Activated CD4-positive, alpha-beta T cell treated with anti-CD3 and anti-CD28 coated beads, Interleukin-2, amount 10 ng/mL, durations not matched to agents 24 days and 14 days (primary cell): ENCODE results near the gene LDB1. TPM values are rescaled to one million over a fixed set of nuclear protein-coding genes. Genes with fewer than 3 reads are reported as not detected.

Experiments used
- DNase-seq: peaks from one replicate; pipeline ENCODE4 v3.0.0; 2022
- H3K27ac Mint-ChIP-seq: one replicate; pipeline ENCODE4 v1.8.0; 2022; ENCODE audit warnings: mild to moderate bottlenecking, mixed read lengths
- H3K27me3 Mint-ChIP-seq: one replicate; pipeline ENCODE4 v1.8.0; 2022; ENCODE audit warnings: mixed read lengths
- H3K36me3 Mint-ChIP-seq: one replicate; pipeline ENCODE4 v1.8.0; 2022; ENCODE audit warnings: low read depth, mild to moderate bottlenecking, mixed read lengths
- H3K4me1 Mint-ChIP-seq: one replicate; pipeline ENCODE4 v1.8.0; 2021; ENCODE audit warnings: mixed read lengths
- H3K4me3 Mint-ChIP-seq: one replicate; pipeline ENCODE4 v1.8.0; 2022; ENCODE audit warnings: mild to moderate bottlenecking, moderate library complexity, mixed read lengths
- H3K9me3 Mint-ChIP-seq: one replicate; pipeline ENCODE4 v1.8.0; 2021; ENCODE audit warnings: mixed read lengths
- intact Hi-C: fragments of 100-400 bp; cut with micrococcal nuclease; formaldehyde crosslinking; loops from one replicate; pipeline ENCODE4 v1.15.1; 2023
- total RNA-seq: library from RNA; stranded (reverse); gene quantifications from 2 replicates; pipeline ENCODE4 v1.2.3, GENCODE V29; 2022

LDB1 gene
- total RNA-seq, 1 donor from 2014 or later: 78.2 TPM

DNA sequence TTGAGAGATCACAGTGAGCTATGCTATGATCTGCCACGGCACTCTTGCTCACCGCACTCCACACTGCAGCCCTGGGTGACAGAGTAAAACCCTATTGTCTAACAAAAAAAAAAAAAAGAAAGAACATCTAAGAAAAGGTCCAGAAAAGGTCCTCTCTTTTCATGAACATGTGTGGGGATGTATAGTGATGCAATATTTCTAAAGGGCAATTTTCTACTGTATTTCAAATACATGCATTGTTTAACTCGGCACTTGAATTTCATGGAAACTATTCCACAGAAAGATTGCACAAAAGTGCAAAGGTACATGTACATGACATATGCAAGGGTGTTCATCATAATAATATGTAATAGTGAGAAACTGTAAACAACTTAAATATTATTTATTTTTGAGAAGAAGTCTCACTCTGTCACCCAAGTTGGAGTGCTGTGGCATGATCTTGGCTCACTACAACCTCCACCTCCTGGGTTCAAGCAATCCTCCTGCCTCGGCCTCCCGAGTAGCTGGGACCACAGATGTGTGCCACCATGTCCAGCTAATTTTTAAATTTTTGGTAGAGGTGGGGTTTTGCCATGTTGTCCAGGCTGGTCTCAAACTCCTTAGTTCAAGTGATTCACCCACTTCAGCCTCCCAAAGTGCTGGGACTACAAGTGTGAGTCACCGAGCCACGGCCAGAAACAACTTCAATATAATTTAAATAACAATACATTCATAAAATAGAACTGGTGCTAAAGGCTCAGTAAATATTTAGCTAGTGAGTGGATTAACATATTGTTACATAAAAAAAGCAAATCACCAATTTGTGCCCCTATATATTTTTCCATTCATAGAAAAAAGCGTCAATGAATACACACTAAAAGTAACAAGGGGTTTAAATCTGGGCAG, 11.4 kb upstream of the LDB1 start:
- Mint-ChIP-seq H3K27ac (no peak overlapping the region), H3K36me3 (peaks cover 25% of the 10 kb centered on the region), H3K4me1 (peaks cover 29% of the 10 kb centered on the region), H3K9me3 (no peaks in the 10 kb centered on the region), H3K27me3 (no peaks in the 10 kb centered on the region), H3K4me3 (no peak overlapping the region)
- intact Hi-C loops: loop anchor here (1.0 to 5.0 kb wide), 9 partner anchors 12 to 371 kb away; partner anchors contain the start of genes ACTR1A, ARMH3, GBF1 and HPS6
- DNase-seq: no peak

DNA sequence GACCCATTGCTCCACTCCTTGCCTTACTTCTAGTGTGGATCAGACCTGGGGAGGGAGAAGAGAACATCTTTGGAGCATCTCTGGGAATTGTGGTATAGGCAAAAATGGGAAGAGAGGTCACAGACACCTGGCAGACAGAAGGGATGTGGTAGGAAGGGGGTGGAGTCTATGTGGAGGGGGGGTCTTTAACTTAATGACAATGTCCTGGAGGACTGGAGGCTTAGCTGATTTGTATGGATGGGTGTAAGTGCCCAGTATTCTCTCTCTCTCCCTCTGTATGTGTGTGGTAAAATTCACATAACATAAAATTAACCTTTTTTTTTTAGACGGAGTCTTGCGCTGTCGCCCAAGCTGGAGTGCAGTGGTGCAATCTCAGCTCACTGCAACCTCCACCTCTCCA, 3.1 kb upstream of the LDB1 start:
- intact Hi-C loops: no loop called here
- peaks cover 24% of the 10 kb centered on the region for H3K4me1 Mint-ChIP-seq
- H3K27ac Mint-ChIP-seq: no peak overlapping the region
- H3K9me3 Mint-ChIP-seq: no peaks in the 10 kb centered on the region
- DNase-seq: no peak
- H3K27me3 Mint-ChIP-seq: no peaks in the 10 kb centered on the region
- H3K36me3 Mint-ChIP-seq: peaks cover 3% of the 10 kb centered on the region
- H3K4me3 Mint-ChIP-seq: no peak overlapping the region

DNA sequence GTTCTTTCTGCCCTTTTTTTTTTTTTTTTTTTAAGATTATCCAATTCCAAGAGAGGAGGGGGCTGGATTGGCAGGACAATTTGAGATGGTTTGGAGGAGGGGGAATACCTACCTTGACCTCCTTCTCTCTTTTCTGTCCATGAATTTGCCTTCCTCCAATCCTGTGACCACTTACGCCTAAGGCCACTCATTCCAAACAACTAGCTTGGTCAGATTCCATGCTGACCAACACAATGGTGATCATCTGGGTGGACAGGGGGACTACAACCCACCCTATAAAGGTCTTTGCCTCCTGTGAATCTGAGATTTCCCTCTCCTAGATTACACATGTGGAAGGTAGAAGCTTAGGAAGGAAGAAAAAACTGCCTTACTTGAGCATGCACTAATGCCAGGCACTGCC, 2.3 kb upstream of the LDB1 start:
- Mint-ChIP-seq H3K27ac (no peak overlapping the region), H3K9me3 (no peaks in the 10 kb centered on the region), H3K36me3 (peaks cover 5% of the 10 kb centered on the region), H3K4me3 (no peak overlapping the region), H3K27me3 (no peaks in the 10 kb centered on the region), H3K4me1 (peaks cover 31% of the 10 kb centered on the region)
- no peak for DNase-seq
- intact Hi-C loops: no loop called here

DNA sequence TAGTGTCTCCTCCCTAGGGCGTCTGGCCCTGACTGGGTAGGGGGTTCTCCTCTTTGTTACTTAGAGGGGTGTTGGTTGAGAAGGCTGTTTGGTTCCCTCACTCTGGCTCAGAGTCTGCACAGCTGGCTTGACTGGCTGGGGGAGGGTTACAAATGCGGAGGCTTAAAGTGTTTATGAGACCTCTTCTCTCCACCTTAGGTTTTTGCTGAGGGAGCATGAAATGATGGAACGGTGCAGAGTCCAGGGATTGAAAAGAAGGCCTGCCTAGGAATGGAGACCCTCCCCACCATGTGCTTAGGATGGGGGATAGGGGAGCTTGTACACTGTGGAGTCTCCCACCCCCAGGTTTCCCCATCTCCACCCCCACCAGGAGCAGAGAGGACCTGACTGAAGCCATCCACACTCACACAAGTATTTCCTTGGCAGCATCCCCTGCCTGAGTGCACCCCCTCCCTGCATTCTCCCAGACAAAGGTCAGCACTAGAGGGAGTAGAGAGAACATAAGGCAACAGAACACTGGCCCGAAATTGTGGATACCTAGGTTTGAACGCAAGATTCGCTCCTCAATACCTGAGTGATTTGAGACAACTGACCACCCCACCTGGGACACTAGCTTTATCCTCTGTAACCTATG, 1.7 kb upstream of the LDB1 start:
- Mint-ChIP-seq H3K4me1 (peaks cover 36% of the 10 kb centered on the region), H3K27me3 (no peaks in the 10 kb centered on the region), H3K9me3 (no peaks in the 10 kb centered on the region), H3K4me3 (peak overlapping the region; percentile 94), H3K27ac (peak overlapping the region; percentile 88), H3K36me3 (peaks cover 5% of the 10 kb centered on the region)
- DNase-seq: no peak
- intact Hi-C loops: loop anchor here (2.0 kb wide), 1 partner anchor 57 kb away; the partner anchor contains the start of gene HPS6

DNA sequence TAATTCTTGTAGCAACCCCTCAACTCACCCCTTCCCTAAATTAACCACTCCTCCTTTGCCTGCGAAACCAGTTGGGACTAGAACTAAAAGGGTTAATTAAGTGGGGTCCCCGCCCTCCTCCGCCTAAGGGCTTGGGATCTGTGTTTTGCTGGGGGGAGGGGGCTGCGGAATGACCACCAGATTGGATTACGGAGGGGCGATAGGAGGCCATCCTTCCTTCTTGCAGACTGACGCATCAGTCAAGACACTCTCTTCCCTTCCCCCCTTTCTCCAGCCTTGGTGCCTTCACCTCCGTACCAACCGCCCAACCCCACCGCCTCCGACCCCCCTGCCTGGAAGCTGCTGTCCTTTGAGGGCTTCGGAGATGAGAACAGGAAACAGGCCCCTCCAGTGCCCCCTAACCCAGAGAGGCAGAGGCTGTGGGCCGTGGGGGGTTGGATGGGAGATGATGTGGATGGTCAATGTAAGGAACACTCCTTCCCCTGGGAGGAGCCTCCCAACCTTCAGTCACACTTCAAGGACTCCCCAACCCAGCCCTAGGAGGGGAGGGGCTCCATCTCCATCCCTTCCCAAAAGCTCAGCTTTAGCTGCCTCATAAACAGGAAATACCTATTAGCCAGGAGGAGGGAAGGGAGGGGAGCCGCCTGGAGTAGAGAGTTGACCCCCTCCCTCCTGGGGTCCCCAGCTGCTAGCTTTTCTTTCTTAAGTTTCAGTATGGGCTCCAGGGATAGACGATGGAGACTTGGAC, 997 bp upstream of the LDB1 start:
- intact Hi-C loops: loop anchor here (2.0 kb wide), 1 partner anchor 56 kb away; the partner anchor contains the start of gene HPS6

DNA sequence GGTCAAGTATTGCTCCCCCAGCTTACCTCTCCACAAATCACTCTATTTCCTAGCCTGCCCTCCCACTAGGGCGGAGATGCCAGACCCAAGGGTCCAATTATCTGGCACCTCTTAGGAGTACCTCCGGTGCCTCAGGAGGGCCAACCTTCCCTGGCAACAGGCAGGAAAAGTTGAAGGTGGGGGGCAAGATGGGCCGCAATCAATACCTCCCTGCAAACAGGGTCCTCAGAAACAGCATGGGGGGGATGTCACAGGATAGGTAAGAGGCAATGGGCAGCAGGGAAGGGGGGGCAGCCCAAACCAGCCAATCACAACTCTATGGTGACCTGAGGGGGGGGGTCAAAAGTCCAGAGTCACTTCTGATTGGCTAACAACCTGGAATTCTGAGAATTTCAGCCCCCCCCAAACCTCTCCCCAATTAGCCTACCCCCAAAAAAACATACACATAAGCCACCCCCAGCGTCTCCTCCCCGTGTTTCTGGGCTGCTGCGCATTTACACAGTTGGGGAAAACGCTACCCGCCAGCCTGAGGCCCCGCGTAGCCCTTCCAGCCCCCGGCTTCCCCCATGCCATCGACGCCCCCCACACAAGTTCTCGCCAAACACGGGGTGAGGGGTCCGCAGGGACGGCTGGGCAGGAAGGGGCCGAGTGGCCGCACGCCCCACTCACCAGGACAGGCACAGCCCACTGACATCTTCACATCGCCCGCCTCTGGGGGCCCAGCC, 589 bp downstream of the LDB1 start:
- H3K27ac Mint-ChIP-seq: peak overlapping the region; percentile 98
- H3K36me3 Mint-ChIP-seq: peaks cover 6% of the 10 kb centered on the region
- intact Hi-C loops: loop anchor here (1.0 to 2.0 kb wide), 3 partner anchors 13 to 383 kb away; partner anchors contain the start of genes ACTR1A and HPS6
- DNase-seq: peak; percentile 83
- no peaks in the 10 kb centered on the region for H3K27me3 Mint-ChIP-seq
- H3K9me3 Mint-ChIP-seq: no peaks in the 10 kb centered on the region
- peak overlapping the region; percentile 94 for H3K4me3 Mint-ChIP-seq
- H3K4me1 Mint-ChIP-seq: peaks cover 54% of the 10 kb centered on the region

More for the DNA sequence above, 997 bp upstream of the LDB1 start:
- peak overlapping the region; percentile 94 for H3K4me3 Mint-ChIP-seq
- H3K36me3 Mint-ChIP-seq: peaks cover 5% of the 10 kb centered on the region
- H3K4me1 Mint-ChIP-seq: peaks cover 42% of the 10 kb centered on the region
- H3K9me3 Mint-ChIP-seq: no peaks in the 10 kb centered on the region
- H3K27me3 Mint-ChIP-seq: no peaks in the 10 kb centered on the region
- peak overlapping the region; percentile 88 for H3K27ac Mint-ChIP-seq
- peak; percentile 64 for DNase-seq

DNA sequence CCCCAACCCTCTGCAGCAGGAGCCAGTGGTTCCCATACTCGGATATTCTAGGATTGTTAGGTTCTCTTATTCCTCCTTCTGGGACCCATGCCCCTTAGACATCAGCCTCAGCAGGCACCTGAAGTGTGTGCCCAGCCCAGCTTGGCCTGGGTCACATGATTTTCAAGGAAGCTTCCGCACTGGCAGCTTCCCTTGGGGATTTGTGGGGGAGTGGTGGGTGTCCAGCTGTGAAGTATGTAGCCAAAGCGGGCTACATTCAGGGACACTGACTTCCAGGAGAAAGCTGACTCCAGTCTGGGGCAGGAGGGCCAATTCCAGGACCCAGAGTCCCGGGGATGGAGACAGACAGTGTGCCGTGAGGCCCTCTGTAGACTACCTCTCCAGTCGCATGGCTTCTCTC, 1.3 kb downstream of the LDB1 start:
- peak overlapping the region; percentile 98 for H3K27ac Mint-ChIP-seq
- intact Hi-C loops: loop anchor here (1.0 kb wide), 3 partner anchors 13 to 383 kb away; partner anchors contain the start of genes ACTR1A and NOLC1
- peaks cover 54% of the 10 kb centered on the region for H3K4me1 Mint-ChIP-seq

DNA sequence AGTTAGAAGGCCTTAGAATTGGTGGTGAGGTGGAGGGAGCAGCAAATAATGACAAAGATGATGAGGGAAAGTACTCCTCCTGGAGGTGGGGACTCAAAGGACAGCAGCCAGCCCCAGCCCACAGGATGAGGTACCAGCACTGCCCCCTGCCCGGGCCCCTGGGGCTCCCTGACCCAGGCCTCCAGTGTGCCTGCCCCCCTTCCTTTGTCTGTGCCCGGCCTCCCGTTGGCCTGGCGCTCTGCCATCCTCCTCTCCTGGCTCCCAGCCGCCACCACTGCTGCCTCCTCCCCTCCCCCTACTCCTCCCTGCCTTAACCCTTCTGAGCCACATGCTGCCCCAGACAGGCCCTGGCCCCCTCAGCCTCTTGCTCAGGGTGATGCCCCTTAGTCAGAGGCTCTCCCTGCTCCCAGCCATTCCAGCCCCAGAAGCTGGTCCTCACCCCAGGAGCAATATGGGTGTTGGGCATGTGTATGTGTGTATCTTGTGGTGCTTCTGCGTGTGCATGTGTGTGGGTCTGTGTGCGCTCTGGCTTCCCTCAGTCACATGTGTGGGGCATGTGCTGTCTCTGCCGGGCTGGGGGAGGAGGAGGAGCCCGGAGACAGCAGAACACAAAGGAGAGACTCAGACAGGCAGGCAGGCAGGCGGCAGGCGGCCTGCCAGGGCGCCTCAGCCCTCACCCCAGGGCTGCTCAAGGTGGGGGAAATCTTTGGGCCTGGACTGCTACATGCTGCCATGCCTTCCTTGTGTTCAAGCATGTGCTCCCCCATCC, 2.6 kb downstream of the LDB1 start:
- Mint-ChIP-seq H3K9me3 (no peaks in the 10 kb centered on the region), H3K27ac (peak overlapping the region; percentile 98), H3K4me1 (peaks cover 65% of the 10 kb centered on the region), H3K27me3 (no peaks in the 10 kb centered on the region), H3K4me3 (peak overlapping the region; percentile 94), H3K36me3 (peaks cover 12% of the 10 kb centered on the region)
- intact Hi-C loops: loop anchor here (1.0 kb wide), 1 partner anchor 35 kb away; the partner anchor contains the start of gene NOLC1
- DNase-seq: peak; percentile 87

More for the DNA sequence above, 1.3 kb downstream of the LDB1 start:
- Mint-ChIP-seq H3K9me3 (no peaks in the 10 kb centered on the region), H3K27me3 (no peaks in the 10 kb centered on the region), H3K36me3 (peaks cover 6% of the 10 kb centered on the region), H3K4me3 (peak overlapping the region; percentile 94)
- peak; percentile 73 for DNase-seq

DNA sequence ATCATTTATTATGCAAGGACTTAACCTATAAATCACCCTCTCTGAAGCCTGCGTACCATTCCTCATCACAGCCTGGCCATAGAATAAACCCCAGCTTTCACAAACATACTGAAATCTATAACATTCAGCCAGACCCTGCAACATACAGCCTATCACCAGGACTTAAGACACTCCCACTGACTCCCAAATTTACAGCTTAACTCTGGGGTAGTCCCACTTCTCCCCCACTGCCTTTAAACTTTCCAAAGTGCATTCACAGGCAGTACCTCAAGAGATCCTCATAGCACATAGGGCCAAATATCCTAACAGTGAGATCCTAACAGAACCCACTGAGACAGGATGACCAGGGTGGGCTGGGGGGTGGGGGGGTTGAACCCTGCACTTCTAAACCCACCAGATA, 3.5 kb downstream of the LDB1 start:
- peak overlapping the region; percentile 94 for H3K4me3 Mint-ChIP-seq
- peaks cover 62% of the 10 kb centered on the region for H3K4me1 Mint-ChIP-seq
- H3K36me3 Mint-ChIP-seq: peaks cover 12% of the 10 kb centered on the region
- intact Hi-C loops: no loop called here
- no peaks in the 10 kb centered on the region for H3K9me3 Mint-ChIP-seq
- H3K27ac Mint-ChIP-seq: peak overlapping the region; percentile 98
- DNase-seq: no peak
- H3K27me3 Mint-ChIP-seq: no peaks in the 10 kb centered on the region

DNA sequence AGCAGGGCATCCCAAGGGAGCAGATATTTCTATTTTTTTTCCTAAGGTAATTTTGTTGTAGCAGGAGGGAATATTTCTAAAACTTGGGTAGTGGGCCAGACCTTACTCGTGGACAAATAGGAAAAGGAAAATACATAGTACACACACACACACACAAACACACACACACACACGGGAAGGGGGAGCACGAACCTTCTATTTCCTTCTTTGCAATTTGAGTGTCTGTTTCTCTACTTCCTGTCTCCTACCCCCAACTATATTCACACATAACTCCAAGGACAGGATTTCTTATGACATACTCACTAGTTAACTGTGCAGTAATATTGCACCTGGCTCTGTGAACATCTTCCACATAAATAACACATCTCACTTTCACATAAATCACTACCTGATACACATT, 4.4 kb downstream of the LDB1 start:
- H3K27ac Mint-ChIP-seq: peak overlapping the region; percentile 98
- H3K36me3 Mint-ChIP-seq: peaks cover 20% of the 10 kb centered on the region
- intact Hi-C loops: loop anchor here (1.0 kb wide), 2 partner anchors 17 to 59 kb away; partner anchors contain the start of gene ARMH3
- peaks cover 53% of the 10 kb centered on the region for H3K4me1 Mint-ChIP-seq
- H3K4me3 Mint-ChIP-seq: peak overlapping the region; percentile 94
- peak; percentile 65 for DNase-seq
- H3K27me3 Mint-ChIP-seq: no peaks in the 10 kb centered on the region
- no peaks in the 10 kb centered on the region for H3K9me3 Mint-ChIP-seq

DNA sequence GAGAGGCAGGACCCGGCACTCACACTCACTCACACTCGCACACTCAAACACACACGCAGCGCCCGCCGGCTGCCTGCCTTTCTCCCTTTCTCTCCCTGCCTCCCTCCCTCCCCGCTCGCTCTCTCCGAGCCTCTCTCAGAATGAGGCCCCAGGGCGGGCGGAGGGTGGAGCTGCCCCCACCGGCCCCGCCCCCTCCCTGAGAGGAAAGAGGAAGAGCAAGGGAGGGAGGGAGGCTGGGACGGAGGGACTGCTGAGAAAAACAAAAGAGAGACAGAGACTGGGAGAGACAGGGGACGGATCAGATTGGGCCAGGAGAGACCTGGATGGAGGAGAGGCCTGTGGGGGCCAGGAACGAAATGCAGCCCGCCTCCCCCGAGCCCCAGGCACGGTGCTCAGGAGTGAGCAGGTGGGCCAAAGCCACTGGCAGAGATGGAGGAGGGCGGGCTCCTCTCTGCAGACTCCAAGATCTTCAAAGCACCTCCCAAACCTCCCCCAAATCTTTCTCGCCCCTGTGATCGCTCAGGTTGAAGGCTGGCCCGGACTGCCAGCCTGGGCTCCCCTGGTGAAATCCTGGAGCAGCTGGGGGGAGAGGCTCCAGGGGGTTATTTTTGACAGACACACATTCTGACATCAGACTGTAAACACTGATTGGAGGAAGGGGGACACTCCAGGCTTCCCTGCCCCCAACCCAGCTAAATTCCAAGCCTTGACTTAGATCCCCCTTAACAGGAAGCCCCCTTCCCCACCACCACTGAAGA, 5.1 kb downstream of the LDB1 start:
- DNase-seq: peak; percentile 94
- Mint-ChIP-seq H3K4me3 (peak overlapping the region; percentile 94), H3K9me3 (no peaks in the 10 kb centered on the region), H3K36me3 (peaks cover 28% of the 10 kb centered on the region), H3K4me1 (peaks cover 53% of the 10 kb centered on the region), H3K27me3 (no peaks in the 10 kb centered on the region), H3K27ac (peak overlapping the region; percentile 98)
- intact Hi-C loops: loop anchor here (1.0 to 5.0 kb wide), 3 partner anchors 17 to 273 kb away; partner anchors contain the start of genes ARMH3 and KCNIP2
